RWPE1 (cell line): ENCODE measurements around the gene CDK9.
A peak's percentile ranks its signal among the peaks of the same experiment; 100 is the strongest.

ENCODE experiments used
- CTCF ChIA-PET: fragments of 350-600 bp; sonication (Branson Sonifier 250); formaldehyde crosslinking; extraction: SDS; loops from one replicate; lab custom pipeline; 2021; lab: Yijun Ruan, JAX
- POLR2A ChIA-PET: fragments of 400-600 bp; formaldehyde crosslinking; extraction: SDS; loops from one replicate; lab custom pipeline; 2020; ENCODE audit warnings: antibody characterized with exemption; ENCODE audit not compliant: low non-redundant PET; lab: Yijun Ruan, JAX
- DNase-seq: peaks from one replicate; pipeline ENCODE4 v3.0.0; 2012; ENCODE audit warnings: low spot score
- H3K27ac ChIP-seq: fragments of 450-650 bp; 2 replicates; pipeline ENCODE4 v1.5.1; 2017
- CTCF ChIP-seq: fragments of 450-650 bp; conservative IDR thresholded peaks from 2 replicates; pipeline ENCODE4 v1.5.1; 2017; ENCODE audit warnings: low read depth, mild to moderate bottlenecking

Gene CDK9

GRCh38 chr9:127826253-127826913 lies 40.5 kb downstream of the CDK9 start:
- no peak for DNase-seq
- peak overlapping the region; percentile 31 for H3K27ac ChIP-seq
- ChIA-PET CTCF (interaction anchor here (0.6 to 0.7 kb wide), 2 partner anchors 9 to 29 kb away, joined by 3 read pairs; no protein-coding TSS in a partner anchor), POLR2A (interaction anchor here (0.6 kb wide), 1 partner anchor 88 kb away, joined by 3 read pairs; no protein-coding TSS in a partner anchor)
- no peak for TF ChIP-seq CTCF

- CTCF ChIA-PET = interaction anchor here (1.0 kb wide), 1 partner anchor 41 kb away, joined by 5 read pairs; no protein-coding TSS in a partner anchor
- POLR2A ChIA-PET = no interaction called here
Observed at GRCh38 chr9:127828262-127829031, 42.6 kb downstream of the CDK9 start.

GRCh38 chr9:127829205-127829906 lies 43.5 kb downstream of the CDK9 start:
- TF ChIP-seq CTCF = no peak
- no peak for DNase-seq
- POLR2A ChIA-PET = interaction anchor here (0.7 kb wide), 1 partner anchor 40 kb away, joined by 3 read pairs; no protein-coding TSS in a partner anchor
- CTCF ChIA-PET = interaction anchor here (1.1 kb wide), 1 partner anchor 40 kb away, joined by 3 read pairs; no protein-coding TSS in a partner anchor
- H3K27ac ChIP-seq = peak overlapping the region; percentile 17

More at GRCh38 chr9:127828262-127829031, 42.6 kb downstream of the CDK9 start:
- peak; percentile 57 for DNase-seq
- TF ChIP-seq CTCF = no peak
- peak overlapping the region; percentile 18 for H3K27ac ChIP-seq

GRCh38 chr9:127832248-127832647 lies 46.4 kb downstream of the CDK9 start:
- CTCF ChIA-PET = no interaction called here
- 0 out of 2 replicates have a peak overlapping the region, but pooled peaks have one; percentile 20 for H3K27ac ChIP-seq
- no peak for DNase-seq
- POLR2A ChIA-PET = no interaction called here
- TF ChIP-seq CTCF = no peak

GRCh38 chr9:127833555-127833954 lies 47.7 kb downstream of the CDK9 start:
- ChIA-PET POLR2A (interaction anchor here (0.7 kb wide), 2 partner anchors 20 to 377 kb away, joined by 7 to 11 read pairs; no protein-coding TSS in a partner anchor), CTCF (no interaction called here)

More at GRCh38 chr9:127833555-127833954, 47.7 kb downstream of the CDK9 start:
- no peak for DNase-seq
- H3K27ac ChIP-seq = no peak overlapping the region
- TF ChIP-seq CTCF = no peak
